Glutamatergic neuron (in vitro differentiated cells): ENCODE measurements around the gene DYRK1A. TPM values are rescaled to one million over a fixed set of nuclear protein-coding genes. Genes with fewer than 3 reads are reported as not detected.

Experiments used
- DNase-seq: peaks from one replicate; pipeline ENCODE4 v3.0.0; 2022
- H3K27ac Mint-ChIP-seq: one replicate; pipeline ENCODE4 v1.8.0; 2020; ENCODE audit warnings: mild to moderate bottlenecking, mixed read lengths, inconsistent platforms; ENCODE audit not compliant: unreplicated experiment
- H3K27me3 Mint-ChIP-seq: one replicate; pipeline ENCODE4 v1.8.0; 2020; ENCODE audit warnings: mild to moderate bottlenecking, moderate library complexity, mixed read lengths, inconsistent platforms; ENCODE audit not compliant: unreplicated experiment
- H3K36me3 Mint-ChIP-seq: one replicate; pipeline ENCODE4 v1.8.0; 2020; ENCODE audit warnings: mild to moderate bottlenecking, mixed read lengths, inconsistent platforms; ENCODE audit not compliant: unreplicated experiment
- H3K4me1 Mint-ChIP-seq: one replicate; pipeline ENCODE4 v1.8.0; 2020; ENCODE audit warnings: mild to moderate bottlenecking, low read depth, mixed read lengths, inconsistent platforms; ENCODE audit not compliant: unreplicated experiment
- H3K4me3 Mint-ChIP-seq: one replicate; pipeline ENCODE4 v1.8.0; 2020; ENCODE audit warnings: mild to moderate bottlenecking, mixed read lengths, inconsistent platforms; ENCODE audit not compliant: unreplicated experiment
- H3K9me3 Mint-ChIP-seq: one replicate; pipeline ENCODE4 v1.8.0; 2020; ENCODE audit warnings: mild to moderate bottlenecking, moderate library complexity, mixed read lengths, inconsistent platforms; ENCODE audit not compliant: unreplicated experiment
- CTCF ChIP-seq: fragments of 200-600 bp; sonication (generic); IDR thresholded peaks from one replicate; pipeline ENCODE4 v1.5.0; 2021; ENCODE audit not compliant: partially characterized antibody, unreplicated experiment
- total RNA-seq: library from RNA; stranded (reverse); fragmentation: NEBNext Ultra II Directional; extraction: Animal tissue kit (Norgen Biotek cat#: 25700); gene quantifications from one replicate; pipeline ENCODE4 v1.2.1, GENCODE V29; 2021; ENCODE audit not compliant: unreplicated experiment

Gene DYRK1A
- total RNA-seq, 1 donor from 2014 or later, result 70.4 TPM

GRCh38 chr21:37468909-37469308 is 102.3 kb downstream of the DYRK1A start:
- no peak for DNase-seq
- TF ChIP-seq CTCF, result no peak
- no peak overlapping the region for H3K27ac Mint-ChIP-seq
- H3K4me3 Mint-ChIP-seq, result no peak overlapping the region
- no peaks in the 10 kb centered on the region for H3K27me3 Mint-ChIP-seq
- peaks cover 6% of the 10 kb centered on the region for H3K36me3 Mint-ChIP-seq
- peaks cover 3% of the 10 kb centered on the region for H3K9me3 Mint-ChIP-seq
- peaks cover 7% of the 10 kb centered on the region for H3K4me1 Mint-ChIP-seq

GRCh38 chr21:37469441-37469840 is 102.9 kb downstream of the DYRK1A start:
- Mint-ChIP-seq H3K27ac (no peak overlapping the region), H3K4me3 (no peak overlapping the region), H3K36me3 (peaks cover 6% of the 10 kb centered on the region), H3K9me3 (peaks cover 1% of the 10 kb centered on the region), H3K27me3 (no peaks in the 10 kb centered on the region), H3K4me1 (peaks cover 5% of the 10 kb centered on the region)
- no peak for DNase-seq
- TF ChIP-seq CTCF, result no peak

GRCh38 chr21:37472581-37472980 is 106.0 kb downstream of the DYRK1A start:
- no peak overlapping the region for H3K4me3 Mint-ChIP-seq
- H3K27ac Mint-ChIP-seq, result no peak overlapping the region
- H3K27me3 Mint-ChIP-seq, result peaks cover 1% of the 10 kb centered on the region
- no peak for DNase-seq
- peaks cover 1% of the 10 kb centered on the region for H3K9me3 Mint-ChIP-seq
- peaks cover 22% of the 10 kb centered on the region for H3K4me1 Mint-ChIP-seq
- TF ChIP-seq CTCF, result no peak
- H3K36me3 Mint-ChIP-seq, result peaks cover 6% of the 10 kb centered on the region

GRCh38 chr21:37473491-37473890 is 106.9 kb downstream of the DYRK1A start:
- TF ChIP-seq CTCF, result no peak
- DNase-seq, result no peak
- H3K36me3 Mint-ChIP-seq, result peaks cover 6% of the 10 kb centered on the region
- no peak overlapping the region for H3K4me3 Mint-ChIP-seq
- peaks cover 28% of the 10 kb centered on the region for H3K4me1 Mint-ChIP-seq
- H3K9me3 Mint-ChIP-seq, result no peaks in the 10 kb centered on the region
- H3K27me3 Mint-ChIP-seq, result peaks cover 1% of the 10 kb centered on the region
- H3K27ac Mint-ChIP-seq, result no peak overlapping the region

- no peak for TF ChIP-seq CTCF
Measured at GRCh38 chr21:37474342-37474741, 107.8 kb downstream of the DYRK1A start.

More at GRCh38 chr21:37474342-37474741, 107.8 kb downstream of the DYRK1A start:
- Mint-ChIP-seq H3K36me3 (peaks cover under 1% of the 10 kb centered on the region), H3K27me3 (peaks cover 1% of the 10 kb centered on the region), H3K4me1 (peaks cover 28% of the 10 kb centered on the region), H3K4me3 (no peak overlapping the region), H3K27ac (no peak overlapping the region), H3K9me3 (no peaks in the 10 kb centered on the region)
- no peak for DNase-seq
